Stimulated activated CD8-positive, alpha-beta memory T cell treated with anti-CD3 and anti-CD28 coated beads, Interleukin-15, amount 100 ng/mL, for 1 hour (primary cell): ENCODE data around the gene GPT2.
A peak's percentile ranks its signal among the peaks of the same experiment; 100 is the strongest.
"Not testable (repeated sequence)": the region's sequence is repeated elsewhere in the genome, so short reads cannot be mapped to it uniquely, and the experiment has no call there.

Experiments
- DNase-seq: peaks from one replicate; pipeline ENCODE4 v3.0.0-alpha.2; 2020; ENCODE audit warnings: low read depth

GPT2 gene

DNA sequence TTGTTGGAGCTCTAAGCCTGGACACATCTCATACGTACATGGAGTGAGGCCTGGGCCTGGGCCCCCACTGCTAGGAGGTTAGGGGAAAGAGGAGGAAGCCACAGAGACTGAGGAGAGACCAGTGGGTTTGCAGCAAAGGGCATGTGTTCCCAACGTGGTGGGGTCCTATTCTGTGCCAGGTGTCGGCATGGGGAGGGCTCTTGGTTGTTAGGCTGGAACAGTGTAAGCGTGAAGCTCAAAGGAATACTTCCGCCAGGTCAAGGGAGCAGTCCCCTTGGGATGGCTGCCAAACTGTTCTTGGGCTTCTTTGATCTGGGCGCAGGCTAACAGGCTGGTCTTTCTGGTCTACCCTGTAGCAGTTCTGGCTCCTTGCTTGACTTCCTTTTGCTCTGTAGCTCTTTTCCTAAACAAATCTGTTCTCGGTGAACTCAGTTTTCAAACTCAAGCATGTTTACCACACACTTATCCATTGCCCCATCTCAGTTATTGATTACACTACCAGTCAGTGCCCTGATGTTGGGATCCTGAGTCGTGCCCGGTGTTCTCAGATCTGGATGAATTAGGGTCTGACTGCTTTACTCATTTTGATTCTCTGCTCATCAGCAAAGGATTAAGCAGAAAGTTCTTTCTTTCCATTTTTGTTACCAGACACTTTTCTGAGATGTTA, 36.4 kb downstream of the GPT2 start:
- no peak for DNase-seq

- DNase-seq, result no peak
Measured at GRCh38 chr16:46922239-46922638, 38.1 kb downstream of the GPT2 start.

DNA sequence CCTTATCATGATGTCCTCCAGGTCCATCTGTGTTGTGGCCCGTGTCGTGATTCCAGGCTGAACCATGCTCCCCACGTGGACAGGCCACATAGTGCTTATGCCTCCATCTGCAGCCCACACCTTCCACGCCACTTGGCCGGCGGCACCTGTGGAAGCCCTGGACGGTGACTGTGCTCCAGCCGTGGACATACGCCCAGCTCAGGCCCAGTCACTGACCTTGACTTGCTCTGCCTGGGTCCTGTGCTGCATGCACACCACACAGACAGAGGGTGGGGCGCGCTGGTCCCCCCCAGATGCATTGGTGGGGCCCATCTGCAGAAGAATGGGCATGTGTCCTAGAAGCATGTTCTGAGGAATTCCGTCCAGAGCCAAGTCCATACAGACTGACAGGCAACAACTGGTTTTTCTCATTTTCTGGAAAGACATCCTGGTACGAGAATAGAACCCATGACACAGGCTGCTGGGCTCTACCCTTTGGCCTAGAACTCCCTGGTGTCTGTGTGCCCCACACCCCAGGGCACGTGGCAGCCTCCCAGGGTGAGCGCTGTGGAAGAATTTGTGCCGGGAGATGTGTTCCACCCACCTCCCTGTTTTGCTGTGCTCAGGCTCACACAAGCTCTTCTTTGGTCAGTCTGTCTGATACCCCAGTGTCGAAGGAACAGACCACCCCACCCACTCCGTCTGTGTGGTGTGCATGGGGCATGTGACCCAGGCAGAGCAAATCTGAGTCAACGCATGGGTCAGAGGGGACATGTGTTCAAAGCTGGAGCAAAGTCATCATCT, 39.5 kb downstream of the GPT2 start:
- DNase-seq, result no peak

GRCh38 chr16:46924402-46924801, 40.2 kb downstream of the GPT2 start:
- no peak for DNase-seq

DNA sequence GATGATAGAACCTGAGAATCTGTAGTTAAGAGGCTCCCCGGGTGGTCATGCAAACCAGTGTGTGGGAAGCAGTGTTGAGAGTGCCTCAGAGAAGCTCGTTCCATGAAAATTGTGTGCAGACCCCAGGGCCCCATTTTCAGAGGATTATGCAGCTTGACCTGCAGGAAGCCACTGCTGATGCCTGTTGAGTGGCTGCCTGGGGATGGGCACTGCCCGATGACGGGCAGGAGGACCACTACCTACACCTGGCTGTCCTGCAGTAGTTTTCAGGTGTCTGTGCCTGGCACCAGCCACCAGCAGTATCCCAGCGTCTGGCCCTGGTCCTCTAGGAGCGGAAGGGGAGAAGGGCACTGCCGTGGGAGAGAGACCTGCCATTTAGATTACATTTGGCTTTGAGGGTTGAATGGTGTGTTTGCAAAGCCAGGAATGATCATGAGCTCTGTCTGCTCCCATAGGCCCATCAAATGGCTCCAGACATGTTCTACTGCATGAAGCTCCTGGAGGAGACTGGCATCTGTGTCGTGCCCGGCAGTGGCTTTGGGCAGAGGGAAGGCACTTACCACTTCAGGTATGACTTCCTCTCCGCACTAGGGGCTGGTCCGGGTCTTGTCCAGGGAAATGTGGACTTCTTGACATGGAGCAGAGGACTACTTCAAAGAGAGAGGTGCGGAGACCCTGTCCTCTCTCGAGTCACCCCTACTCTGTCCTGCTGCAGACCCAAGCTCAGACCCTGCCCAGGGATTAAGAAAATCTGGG, 42.5 kb downstream of the GPT2 start:
- no peak for DNase-seq

GRCh38 chr16:46927273-46927672, 43.1 kb downstream of the GPT2 start:
- no peak for DNase-seq

DNA sequence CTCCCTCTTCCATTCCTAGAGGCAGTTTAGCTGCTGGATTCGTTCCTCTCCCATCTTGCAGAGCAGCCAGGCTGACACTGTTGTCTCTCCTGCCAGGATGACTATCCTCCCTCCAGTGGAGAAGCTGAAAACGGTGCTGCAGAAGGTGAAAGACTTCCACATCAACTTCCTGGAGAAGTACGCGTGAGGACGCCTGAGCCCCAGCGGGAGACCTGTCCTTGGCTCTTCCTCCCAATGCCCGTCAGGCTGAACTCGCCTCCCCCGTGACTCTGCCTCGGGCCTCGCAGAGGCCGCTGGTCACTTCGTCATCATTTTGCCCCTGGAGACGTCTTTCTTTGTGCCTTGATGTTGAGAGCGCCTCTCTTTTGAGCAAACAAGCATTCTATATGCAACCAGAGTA, 44.6 kb downstream of the GPT2 start:
- DNase-seq, result no peak

GRCh38 chr16:46929378-46930332, 45.5 kb downstream of the GPT2 start:
- DNase-seq, result peak; percentile 25

DNA sequence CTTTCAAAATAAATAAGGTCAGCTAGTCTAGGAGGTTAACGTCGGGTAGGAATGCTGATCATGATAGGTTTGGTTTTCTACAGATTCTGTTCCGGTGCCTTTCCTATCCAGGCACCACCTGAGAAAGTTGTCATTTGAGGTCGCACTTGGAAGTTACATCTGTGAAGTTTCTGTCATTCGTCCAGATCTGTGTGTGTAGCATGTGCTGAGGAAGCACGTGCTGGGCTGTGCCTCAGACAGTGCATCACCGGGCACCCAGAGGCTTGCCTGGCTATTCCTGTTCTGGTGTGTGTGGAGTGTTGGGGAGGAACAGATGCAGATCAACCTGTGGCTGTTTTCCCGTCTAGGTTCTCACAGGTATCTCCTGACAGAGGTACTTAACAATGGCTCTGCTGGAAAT, 46.7 kb downstream of the GPT2 start:
- no peak for DNase-seq

DNA sequence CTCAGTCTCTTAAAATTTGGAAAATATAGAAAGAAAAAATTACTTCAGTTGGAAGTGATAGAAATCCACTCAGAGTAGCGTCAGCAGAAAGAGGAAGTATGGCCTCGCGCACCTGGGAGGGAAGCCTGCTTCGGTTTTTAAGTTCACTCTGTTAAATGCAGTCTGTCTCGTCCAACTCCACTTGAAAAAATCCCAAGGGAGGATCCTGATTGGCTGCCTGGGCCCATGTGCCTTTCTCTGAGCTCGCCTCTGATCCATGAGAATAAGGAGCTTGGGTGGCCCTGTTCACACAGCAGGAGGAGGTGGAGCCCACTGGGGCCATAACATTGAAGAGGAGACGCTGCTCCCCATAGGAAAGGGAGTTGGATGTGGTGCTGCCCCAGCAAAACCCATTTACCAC, 48.6 kb downstream of the GPT2 start:
- no peak for DNase-seq

- DNase-seq, result no peak
Measured at GRCh38 chr16:46937536-46937935, 53.4 kb downstream of the GPT2 start.

- DNase-seq, result not testable (repeated sequence)
Measured at GRCh38 chr16:46944713-46945112, 60.6 kb downstream of the GPT2 start.

DNA sequence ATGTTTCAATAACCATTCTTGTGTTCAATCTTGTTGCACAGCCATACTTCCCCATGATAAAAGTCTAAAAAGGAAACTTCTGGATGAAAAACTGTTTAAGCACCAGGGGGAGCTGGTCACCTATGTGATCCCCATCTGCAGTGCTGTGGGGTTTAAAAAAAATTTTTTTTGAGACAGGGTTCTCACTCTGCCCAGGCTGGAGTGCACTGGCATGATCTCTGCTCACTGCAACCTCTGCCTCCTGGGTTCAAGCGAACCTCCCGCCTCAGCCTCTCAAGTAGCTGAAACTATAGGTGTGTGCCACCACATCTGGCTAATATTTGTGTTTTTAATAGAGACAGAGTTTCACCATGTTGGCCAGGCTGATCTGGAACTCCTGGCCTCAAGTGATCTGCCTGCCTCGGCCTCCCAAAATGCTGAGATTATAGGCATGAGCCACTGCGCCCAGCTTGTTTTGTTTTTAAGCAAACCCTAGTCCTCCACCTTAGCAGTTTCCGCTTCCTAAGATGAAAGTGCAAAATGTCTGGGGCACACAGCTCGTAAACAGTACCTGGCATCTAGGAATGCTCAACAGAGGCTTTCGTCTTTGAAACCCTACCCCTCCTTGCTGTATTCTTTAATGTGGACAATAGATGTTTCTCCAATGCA, 63.9 kb downstream of the GPT2 start:
- DNase-seq, result no peak

DNA sequence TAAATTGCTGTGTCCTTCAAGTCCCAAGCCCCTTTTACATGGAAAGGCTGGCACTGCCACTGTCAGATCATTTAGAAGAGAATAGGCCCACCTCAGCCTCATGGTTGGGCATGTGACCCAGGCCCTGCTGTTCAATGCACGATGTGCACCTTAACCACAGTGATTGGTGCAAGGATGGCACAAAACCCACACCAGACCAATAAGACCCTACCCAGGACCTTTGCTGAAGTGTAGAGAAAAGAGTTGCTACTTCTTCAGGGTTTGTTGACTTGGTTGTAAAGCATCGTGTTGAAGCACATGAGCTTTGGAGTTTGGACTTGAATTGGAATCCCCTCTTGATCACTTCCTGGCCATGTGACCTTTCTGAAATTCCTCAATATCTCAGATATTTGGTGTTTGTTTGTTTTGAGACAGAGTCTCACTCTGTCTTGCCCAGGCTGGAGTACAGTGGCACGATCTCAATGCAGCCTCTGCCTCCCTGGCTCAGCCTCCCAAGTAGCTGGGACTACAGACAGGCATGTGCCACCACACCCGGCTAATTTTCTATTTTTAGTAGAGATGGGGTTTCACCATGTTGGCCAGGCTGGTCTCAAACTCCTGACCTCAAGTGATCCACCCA, 64.5 kb downstream of the GPT2 start:
- no peak for DNase-seq

- DNase-seq, result no peak
Measured at GRCh38 chr16:46949241-46949892, 65.2 kb downstream of the GPT2 start.

DNA sequence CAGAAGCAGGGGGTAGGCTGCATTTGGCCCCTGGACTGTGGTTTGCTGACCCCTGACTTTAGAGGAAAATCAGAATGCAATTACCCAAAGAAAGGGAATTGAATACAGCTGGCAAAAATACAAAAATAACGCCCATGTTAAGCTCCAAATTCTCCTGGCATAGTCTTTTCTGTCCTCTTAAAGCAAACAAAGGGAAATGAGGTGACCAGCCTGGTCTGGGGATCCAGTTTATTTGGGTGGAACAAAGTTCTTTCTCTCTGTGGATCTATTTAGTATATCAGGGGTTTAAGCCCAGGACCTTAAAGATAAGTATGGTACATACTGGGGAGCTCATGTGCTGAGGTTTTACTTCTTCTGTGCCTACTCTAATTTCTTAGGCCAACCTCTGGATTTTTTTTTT, 65.8 kb downstream of the GPT2 start:
- DNase-seq, result no peak

GRCh38 chr16:46954562-46954961, 70.4 kb downstream of the GPT2 start:
- DNase-seq, result no peak

- DNase-seq, result no peak
Measured at GRCh38 chr16:46961373-46962353, 77.5 kb downstream of the GPT2 start.

GRCh38 chr16:46962629-46963028, 78.5 kb downstream of the GPT2 start:
- no peak for DNase-seq
